CD4-positive, alpha-beta T cell treated with Interleukin-6 for 4 hours (primary cell): ENCODE results near the gene TFAP2C.

ENCODE experiments used
- DNase-seq: peaks from one replicate; pipeline ENCODE4 v3.0.0-alpha.2; 2020; ENCODE audit warnings: mixed read lengths

TFAP2C gene

DNA sequence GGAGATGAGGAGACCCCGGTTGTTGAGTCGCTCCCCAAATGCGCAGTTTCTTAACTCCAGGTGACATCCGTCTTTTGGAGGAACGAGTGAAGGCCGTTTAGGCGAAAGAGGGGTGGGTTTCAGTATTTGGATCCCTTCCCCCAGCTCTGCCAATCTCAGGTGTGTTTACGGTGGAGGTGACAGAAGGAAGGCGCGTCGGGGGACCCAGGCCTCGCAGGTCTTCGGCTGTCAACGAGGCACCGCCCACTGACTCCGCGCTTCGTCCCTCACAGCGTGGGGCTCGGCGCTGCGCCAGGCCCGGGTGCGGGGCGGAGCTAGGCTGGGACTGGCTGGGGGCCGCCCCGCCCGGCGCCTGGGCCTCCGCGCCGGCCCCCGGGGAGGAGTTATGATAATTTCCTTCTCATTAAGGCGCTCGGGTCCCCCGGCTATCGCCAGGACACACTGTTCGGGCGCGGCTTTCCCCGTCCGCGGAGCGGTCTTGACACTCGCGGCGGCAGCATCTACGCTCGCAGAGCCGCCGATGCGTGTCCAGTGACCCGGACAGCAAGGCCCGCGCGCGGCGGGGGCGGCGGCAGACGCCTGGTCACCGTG lies at the start of gene TFAP2C:
TSS of gene TFAP2C (plus strand) at position 434 of the 591 bp plus-strand sequence. CDS start 239 bp downstream, outside the sequence.
- no peak for DNase-seq

DNA sequence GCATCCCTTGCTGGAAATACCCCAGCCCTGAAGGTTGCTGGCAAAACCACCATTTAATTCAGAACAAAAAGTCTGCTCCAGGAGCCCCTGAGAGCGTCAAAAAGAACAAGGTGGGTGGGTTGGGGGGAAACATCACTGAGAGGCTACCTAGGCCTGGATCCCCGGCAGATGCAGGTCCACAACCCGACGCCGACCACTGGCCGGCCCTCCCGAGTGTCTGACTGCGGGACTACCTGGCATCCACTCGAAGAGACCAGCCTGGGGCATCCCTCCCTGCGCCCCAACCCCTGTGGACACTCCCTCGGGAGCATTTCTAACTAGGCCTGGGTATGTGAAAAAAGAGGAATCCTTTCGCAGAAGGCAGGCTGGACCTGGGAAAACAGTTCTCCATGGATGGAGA lies 48.9 kb upstream of the TFAP2C start:
- no peak for DNase-seq

DNA sequence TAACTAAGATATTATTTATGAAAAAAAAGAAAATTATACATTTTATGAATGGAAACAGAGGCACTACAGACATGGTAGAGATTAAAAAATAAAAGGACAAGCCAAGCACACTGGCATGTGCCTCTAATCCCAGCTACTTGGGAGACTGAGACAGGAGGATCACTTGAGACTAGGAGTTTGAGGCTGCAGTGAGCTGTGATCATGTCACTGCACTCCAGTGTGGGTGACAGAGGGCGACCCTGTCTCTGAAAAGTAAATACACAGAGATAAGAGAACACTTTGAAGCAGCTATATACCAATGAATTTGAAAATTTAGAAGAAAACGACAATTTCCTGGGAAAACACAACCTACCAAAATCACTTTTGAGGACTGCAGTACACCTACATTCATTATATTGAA lies 47.4 kb upstream of the TFAP2C start:
- DNase-seq: no peak

DNA sequence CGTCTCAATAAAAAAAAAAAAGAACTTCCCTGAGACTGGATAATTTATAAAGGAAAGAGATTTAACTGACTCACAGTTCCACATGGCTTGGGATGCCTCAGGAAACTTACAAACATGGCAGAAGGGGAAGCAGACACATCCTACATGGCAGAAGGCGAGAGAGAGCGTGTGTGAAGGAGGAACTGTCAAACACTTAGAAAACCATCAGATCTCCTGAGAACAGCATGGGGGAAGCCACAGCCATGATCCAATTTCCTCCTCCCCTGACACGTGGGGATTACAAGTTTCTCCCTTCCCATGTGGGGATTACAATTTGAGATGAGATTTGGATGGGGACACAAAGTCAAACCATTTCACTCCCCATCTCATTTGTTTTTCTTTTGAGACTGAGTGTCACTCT lies 46.6 kb upstream of the TFAP2C start:
- no peak for DNase-seq

DNA sequence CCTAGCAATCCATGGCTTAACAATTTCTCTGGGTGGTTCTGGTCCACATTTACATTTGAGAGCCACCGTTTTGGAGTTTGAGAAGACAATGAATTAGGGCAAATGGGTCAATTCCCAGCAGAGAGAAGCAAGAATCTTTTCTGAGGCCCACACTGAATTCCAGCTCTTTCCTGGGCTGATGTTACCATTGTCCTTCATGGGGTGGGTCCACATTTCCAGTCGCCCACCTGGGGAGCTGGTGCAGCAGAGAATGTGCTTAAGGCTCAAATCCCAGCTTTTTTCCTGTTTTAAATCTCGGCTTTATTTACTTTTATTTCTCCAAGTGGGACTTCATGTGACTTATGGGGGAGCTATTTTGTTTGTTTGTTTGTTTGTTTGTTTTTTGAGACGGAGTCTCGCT lies 44.2 kb upstream of the TFAP2C start:
- DNase-seq: no peak

DNA sequence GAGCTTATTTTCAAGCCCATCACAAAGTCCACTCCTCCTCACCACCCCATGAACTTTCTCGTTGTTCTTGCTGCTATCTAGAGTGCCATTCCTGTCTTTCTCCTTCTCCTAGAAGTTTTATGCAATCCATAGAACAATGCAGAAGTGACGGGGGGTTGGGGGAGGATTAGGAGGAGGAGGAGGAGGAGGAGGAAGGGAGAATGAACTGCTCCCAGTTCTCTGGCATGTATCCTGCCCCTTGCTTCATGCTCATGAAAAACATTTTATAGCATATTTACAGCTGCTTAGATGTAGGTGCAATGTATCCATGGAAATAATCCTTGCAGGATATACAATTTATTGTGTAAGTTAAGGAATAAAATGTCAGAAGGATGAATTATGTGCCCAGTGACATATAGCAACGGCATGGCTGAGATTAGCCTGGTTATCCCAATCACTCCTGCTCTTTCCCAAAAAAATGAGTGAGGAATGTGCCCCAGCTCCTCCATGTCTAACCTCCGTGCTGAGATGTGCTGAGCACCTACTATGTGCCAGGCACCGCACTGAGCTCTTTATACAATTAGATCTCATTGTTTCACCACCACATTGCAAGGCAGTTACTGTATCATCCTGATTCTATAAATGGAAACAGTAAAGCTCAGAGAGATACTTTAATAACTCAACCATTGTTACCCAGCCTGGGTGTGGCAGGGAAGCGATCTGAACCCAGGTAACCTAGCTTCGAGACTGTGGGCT lies 41.6 kb upstream of the TFAP2C start:
- DNase-seq: no peak

DNA sequence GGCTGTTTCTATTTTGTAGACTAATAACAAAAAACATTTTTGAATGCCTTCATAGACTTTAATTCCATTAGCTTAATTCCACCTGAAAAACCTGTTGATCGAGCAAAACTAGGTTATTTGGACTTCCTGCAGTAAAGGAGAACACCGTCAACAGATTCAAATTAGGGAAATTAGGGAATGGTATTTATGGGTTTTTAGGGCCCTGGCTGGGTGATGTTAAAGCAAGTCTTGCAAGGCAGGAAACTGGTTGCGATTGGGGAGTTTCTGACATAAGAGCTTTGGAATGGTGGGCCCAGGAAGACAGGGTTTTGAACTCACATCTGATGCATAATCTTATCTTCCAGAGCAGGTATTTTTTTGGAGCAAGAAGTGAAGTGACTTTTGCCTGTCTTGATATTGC lies 40.1 kb upstream of the TFAP2C start:
- no peak for DNase-seq

DNA sequence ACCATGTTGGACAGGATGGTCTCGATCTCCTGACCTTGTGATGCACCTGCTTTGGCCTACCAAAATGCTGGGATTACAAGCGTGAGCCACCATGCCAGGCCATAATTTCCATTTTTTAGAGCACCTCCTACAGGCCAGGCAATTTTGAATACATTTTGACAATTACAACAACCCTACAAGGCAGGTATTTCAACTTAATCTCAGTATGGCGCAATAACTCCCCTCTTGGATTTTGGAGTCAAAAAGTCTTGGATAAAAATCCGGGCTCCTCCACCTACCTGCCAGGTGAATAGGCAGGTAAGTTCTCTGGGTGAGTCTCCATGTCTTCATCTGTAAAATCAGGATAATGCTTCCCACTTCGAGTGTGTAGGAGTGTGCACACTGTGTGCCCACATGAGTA lies 39.5 kb upstream of the TFAP2C start:
- DNase-seq: no peak

DNA sequence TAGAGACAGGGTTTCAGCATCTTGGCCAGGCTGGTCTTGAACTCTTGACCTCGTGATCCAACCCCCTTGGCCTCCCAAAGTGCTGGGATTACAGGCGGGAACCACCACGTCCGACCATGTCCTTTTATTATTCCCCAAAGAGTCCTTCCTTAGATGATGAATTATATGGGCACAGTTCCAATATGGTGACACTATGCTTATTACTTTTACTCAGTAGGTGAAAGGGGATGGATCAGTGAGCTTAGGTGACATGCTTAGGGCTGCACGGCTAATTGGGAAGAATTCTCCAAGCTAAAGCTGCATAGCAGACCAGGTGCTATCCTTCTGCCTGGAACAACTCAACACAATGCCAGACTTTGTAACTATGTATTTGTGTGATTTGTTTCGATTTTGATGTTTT lies 38.2 kb upstream of the TFAP2C start:
- no peak for DNase-seq

DNA sequence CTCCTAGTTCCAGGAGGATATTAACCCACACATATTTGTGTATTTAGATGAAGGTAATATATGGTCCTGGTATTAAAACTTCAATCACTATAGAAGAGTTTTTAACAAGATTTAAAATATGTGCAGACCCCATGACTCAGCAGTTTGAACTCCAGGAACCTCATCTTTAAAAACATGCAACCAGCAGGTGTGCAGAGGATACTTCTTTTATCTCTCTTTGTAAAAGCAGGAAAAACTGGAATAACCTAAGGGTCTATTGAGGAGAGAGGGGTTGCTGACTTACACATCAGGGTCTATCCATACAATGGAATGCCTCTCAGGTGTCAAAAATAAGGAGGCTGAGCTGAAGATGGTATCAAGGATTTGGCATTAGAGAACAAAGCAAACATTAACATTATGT lies 36.9 kb upstream of the TFAP2C start:
- no peak for DNase-seq

DNA sequence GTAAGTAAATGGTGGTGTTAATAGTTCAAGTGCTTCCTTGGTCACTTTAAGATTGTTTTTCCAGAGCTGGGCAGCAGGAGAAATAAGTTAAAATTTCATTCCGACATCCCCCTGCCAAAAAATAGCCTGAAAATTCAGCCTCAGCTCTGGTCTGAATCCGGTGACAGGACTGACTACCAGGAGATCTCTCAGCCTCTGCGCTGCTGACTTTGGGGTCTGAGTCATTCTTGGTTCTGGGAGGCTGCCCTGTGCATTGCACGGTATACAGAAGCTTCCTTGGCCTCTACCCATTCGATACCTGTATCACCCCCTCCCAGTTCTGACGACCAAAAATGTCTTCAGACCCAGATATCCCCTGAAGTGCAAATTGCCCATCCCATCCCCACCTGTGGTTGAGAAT lies 36.3 kb upstream of the TFAP2C start:
- DNase-seq: no peak

DNA sequence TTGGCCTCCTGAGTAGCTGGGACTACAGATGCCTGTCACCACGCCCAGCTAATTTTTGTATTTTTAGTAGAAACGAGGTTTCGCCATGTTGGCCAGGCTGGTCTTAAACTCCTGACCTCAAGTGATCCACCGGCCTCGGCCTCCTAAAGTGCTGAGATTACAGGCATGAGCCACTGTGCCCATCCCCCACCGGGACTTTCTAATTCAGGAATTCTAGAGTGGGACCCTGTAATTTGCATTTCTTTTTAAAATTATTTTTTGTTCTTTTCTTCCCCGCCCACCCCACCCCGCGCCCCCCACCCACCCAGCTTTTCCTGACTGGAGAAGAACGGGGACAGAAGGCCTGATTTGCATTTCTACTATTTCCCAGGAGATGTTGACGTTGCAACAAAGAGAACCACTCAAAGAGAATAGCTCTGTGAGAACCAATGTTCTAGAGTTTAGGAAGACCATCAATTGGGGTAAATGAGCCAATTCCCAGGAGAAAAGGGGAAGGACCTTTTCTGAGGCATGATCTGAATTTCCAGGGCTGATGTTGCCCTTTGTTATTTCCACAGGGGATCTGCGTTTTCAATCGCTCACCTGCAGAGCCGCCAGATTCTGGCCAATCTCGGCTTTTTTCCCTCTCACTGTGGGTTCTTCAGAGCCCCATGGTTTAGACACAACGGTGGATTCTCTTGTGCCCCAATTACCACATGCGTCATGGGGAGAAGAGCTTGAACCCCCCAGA lies 33.2 kb upstream of the TFAP2C start:
- no peak for DNase-seq

DNA sequence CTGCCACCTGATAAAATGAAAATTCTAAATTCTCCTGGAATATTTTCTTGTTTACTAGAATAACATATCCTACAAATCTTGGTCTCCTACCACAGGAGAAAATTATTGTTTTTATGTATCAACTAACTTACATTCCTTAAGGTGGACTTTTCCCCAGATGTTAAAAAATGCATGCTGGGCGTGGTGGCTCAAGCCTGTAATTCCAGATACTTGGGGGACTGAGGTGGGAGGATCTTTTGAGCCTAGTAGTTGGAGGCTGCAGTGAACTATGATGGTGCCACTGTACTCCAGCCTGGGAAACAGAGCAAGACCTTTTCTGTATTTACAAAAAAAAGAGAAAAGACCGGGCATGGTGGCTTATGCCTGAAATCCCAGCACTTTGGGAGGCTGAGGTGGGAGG lies 27.9 kb upstream of the TFAP2C start:
- no peak for DNase-seq

DNA sequence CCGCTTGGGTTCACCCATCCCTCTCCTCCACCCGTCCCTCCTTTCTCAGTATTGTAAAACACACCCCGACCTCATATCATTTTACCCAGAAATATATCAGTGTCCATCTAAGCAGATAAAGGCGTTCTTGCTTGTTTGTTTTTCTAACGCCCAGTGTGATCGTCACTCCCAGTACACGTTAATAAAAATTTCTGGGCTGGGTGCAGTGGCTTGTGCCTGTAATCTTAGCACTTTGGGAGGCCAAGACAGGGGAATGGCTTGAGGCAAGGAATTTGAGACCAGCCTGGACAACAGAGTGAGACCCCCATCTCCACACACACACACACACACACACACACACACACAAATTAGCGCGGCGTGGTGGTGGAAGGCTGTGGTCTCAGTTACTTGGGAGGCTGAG lies 24.4 kb upstream of the TFAP2C start:
- DNase-seq: no peak

DNA sequence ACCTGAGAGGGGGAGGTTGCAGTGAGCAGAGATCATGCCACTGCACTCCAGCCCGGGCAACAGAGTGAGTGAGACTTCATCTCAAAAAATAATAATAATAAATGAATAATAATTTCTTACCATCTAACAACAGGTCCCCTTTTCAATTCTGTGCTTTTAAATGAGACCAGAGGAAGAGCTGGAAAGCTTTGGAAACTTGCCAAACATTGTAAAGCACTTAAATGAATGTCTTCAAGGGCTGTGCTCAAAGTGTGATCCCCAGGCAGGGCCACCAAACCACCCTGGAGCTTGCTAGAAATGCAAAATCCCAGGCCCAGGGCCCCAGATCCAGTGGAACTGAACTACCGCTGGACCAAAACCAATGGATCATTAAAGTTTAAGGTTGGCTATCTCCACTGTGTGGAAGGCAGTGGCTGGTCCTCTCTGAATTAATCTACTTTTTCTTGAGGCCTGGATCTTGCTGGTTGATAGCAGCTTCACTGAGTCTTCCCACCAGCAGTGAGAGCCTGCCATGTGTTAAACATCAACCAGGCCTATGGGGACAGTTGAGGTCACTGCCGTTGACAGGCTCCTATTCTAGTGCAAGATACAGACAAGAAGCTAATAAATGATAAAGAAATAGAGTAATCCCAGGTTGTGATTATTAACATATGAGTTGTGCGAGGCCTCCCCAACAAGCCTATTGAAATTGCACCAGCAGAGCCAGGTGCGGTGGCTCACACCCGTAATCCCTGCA lies 23.7 kb upstream of the TFAP2C start:
- no peak for DNase-seq

DNA sequence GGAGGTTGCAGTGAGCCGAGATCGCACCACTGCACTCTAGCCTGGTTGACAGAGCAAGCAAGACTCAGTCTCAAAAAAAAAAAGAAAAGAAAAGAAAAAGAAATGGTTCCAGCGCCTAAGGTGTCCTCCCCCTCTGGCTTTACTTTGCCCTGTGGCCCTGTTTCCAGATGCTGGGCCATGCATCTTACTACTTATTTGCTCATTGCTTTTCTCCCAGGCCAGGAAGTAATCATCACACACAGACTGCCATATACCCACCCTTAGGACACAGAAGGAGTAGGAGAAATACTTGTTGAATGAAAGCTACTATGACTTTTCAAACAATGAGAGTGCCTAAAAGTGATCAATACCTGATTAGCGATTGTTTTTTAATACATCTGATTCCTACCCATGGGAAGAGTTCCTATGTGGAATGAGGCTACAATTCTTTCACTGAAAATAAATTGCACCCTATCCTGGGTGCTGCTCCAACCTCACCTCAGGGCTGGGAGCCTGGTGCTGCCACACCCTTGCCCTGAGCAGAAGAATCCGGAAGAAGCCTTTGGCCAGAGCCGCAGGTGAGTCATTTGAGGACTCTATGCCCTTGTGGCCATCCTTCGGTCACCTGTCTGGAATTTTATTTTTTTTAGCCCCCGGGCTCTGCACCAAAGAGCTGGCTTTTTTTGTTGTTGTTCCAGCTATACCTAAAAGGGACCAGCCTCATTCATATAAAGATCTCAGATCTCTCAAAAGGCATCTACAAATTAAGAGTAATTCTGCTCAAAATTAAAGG lies 22.7 kb upstream of the TFAP2C start:
- no peak for DNase-seq

DNA sequence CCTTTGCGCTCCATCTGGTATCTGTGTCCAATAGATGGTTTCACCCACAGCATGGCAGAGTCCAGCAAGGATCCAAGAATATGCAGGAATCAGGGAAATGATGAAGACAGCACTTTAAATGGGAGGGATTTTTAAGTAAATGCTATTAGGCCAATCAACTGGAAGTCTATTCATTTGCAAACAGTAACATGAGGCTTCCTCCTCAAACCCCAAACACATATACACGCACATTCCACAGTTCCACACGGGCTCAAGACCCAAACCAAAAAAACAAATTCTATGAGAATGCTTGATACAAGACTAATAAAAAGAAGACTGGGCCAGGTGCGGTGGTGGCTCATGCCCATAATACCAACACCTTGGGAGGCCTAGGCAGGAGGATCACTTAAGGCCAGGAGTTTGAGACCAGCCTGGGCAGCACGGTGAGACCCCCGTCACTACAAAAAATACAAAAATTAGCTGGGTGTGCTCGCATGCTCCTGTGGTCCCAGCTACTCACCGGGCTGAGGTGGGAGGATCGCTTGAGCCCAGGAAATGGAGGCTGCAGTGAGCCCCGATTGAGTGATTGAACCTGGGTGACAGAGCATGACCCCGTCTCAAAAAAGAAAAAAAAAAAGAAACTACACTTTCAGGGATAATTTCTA lies 21.9 kb upstream of the TFAP2C start:
- DNase-seq: no peak

DNA sequence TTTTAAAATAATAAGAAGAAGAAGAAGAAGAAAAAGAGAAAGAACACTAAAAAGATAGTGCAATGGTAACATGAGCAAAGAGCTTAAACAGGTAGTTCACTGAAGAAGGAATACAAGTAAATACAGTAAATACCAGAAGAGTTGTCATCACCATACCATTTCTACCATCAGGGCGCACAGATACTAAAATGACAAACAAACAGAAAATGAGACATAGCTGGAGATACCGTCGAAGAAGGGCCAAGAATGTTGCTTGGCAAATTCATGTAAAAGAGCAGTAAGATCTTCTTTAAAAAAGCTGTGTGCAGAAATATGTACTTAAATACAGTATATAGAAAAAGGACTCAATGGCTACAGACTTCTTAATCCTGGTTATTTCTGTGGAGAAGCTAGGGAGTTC lies 20.7 kb upstream of the TFAP2C start:
- no peak for DNase-seq

DNA sequence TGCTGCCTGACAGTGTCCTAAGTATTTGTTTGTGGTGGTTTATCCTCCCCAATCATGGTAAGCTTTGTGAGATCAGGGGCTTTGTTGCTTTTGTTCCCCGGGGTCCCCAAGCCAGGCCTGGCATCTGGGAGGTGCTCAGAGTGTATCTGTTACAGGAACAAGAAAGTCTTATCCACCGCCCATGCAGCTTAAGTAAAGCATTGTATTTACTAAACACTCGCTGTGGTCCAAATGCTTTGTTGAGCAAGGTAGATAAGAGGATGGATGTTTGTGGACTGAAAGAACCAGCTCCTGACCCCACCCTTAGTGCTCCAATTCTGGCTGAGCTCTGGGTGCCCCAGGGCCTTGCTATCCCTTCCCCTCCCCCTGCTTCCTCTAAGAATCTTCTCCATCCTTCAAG lies 19.8 kb upstream of the TFAP2C start:
- DNase-seq: no peak

DNA sequence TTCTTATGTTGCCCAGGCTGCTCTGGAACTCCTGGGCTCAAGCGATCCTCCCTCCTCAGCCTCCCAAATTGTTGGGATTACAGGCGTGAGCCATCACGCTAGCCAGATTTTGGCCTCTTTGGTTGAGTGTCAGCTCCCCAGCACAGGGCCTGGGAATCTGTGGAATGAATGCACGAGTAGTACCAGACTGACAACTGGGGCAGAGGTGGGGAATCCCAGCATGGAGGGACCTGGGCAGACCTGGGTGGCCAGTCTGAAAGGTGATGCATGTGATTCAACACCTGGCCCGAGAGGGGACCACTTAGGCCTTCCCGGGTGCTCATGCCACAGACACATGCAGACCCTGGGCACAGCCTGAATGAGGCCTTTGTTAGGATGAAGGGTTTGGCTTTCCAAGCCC lies 19.0 kb upstream of the TFAP2C start:
- no peak for DNase-seq

DNA sequence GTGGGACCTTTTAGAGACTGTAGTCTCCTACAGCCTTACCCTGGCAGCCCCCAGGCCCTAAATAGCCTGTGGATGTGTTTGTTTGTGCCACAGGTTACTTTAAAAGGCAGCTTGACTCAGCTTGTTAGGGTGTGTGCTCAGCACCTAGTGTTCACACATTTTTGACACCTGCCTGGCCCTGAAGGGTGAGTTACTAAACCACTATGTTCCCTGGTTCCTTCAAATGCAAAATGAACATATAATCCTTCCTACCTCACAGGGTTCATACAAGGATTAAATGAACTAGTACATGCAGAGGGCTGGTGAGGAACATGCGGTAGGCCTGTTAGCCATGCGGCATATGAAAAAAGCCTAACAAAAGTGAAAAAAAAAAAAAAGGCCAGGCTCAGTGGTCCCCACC lies 14.9 kb upstream of the TFAP2C start:
- no peak for DNase-seq

DNA sequence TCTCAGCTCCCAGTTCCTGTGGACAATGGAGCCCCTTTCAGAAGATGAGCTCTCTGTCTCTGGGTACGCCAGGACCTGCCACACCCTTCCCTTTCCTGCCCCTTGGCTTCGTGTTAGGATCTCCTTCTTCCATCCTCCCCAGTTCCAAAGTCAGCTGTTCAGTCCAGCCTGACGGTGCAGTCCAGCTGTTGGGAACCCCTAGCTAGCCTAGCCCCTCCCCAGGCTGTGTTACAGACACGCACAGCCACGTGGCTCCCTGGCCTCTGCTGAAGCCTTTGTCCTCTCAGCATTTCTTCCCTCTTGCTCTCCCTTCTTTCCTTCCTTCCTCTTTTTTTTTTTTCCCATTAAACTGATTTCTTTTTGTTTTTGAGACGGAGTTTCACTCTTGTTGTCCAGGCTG lies 12.4 kb upstream of the TFAP2C start:
- no peak for DNase-seq
